NCI-H2081 (cell line): ENCODE results near the gene ABCG5.

Source experiments
- DNase-seq, 2 experiments: peaks; one replicate each; lab custom pipeline; 2025; lab: John Stamatoyannopoulos, UW

Gene ABCG5

GRCh38 chr2:43841949-43842865 lies 3.6 kb upstream of the ABCG5 start:
- DNase-seq, result no peak

GRCh38 chr2:43840965-43841364 lies 2.3 kb upstream of the ABCG5 start:
- no peak for DNase-seq

- DNase-seq, result no peak
Measured at GRCh38 chr2:43839776-43840564, 1.3 kb upstream of the ABCG5 start.

GRCh38 chr2:43837831-43838559 lies 644 bp downstream of the ABCG5 start:
- no peak for DNase-seq

GRCh38 chr2:43837033-43837432 lies 1.6 kb downstream of the ABCG5 start:
- no peak for DNase-seq

- no peak for DNase-seq
Measured at GRCh38 chr2:43832457-43832856, 6.2 kb downstream of the ABCG5 start.

- DNase-seq, result no peak
Measured at GRCh38 chr2:43831543-43832294, 6.9 kb downstream of the ABCG5 start.

GRCh38 chr2:43826305-43827250 lies 12.1 kb downstream of the ABCG5 start:
- no peak for DNase-seq

GRCh38 chr2:43825841-43826240 lies 12.8 kb downstream of the ABCG5 start:
- DNase-seq, result no peak

- no peak for DNase-seq
Measured at GRCh38 chr2:43824951-43825493, 13.6 kb downstream of the ABCG5 start.

- DNase-seq, result no peak
Measured at GRCh38 chr2:43824512-43824911, 14.1 kb downstream of the ABCG5 start.

GRCh38 chr2:43823751-43824150 lies 14.9 kb downstream of the ABCG5 start:
- DNase-seq, result no peak

- no peak for DNase-seq
Measured at GRCh38 chr2:43822839-43823238, 15.8 kb downstream of the ABCG5 start.

GRCh38 chr2:43819491-43820163 lies 19.0 kb downstream of the ABCG5 start:
- no peak for DNase-seq

GRCh38 chr2:43818761-43819160 lies 19.9 kb downstream of the ABCG5 start:
- DNase-seq, result no peak

GRCh38 chr2:43814711-43815110 lies 23.9 kb downstream of the ABCG5 start:
- DNase-seq, result no peak

- no peak for DNase-seq
Measured at GRCh38 chr2:43812947-43813346, 25.7 kb downstream of the ABCG5 start.

- no peak for DNase-seq
Measured at GRCh38 chr2:43812006-43812405, 26.6 kb downstream of the ABCG5 start.

GRCh38 chr2:43810888-43811287 lies 27.8 kb downstream of the ABCG5 start:
- DNase-seq, result no peak

- DNase-seq, result no peak
Measured at GRCh38 chr2:43810452-43810851, 28.2 kb downstream of the ABCG5 start.
